ENCODE data around the gene OR6X1.

OR6X1 gene

GRCh38 chr11:123760894-123761293 lies 6.6 kb upstream of the OR6X1 start:
- DNase-seq (ENCODE audit: low spot score), result no peak
- ATAC-seq (ENCODE audit: low read depth), result no peak

DNA sequence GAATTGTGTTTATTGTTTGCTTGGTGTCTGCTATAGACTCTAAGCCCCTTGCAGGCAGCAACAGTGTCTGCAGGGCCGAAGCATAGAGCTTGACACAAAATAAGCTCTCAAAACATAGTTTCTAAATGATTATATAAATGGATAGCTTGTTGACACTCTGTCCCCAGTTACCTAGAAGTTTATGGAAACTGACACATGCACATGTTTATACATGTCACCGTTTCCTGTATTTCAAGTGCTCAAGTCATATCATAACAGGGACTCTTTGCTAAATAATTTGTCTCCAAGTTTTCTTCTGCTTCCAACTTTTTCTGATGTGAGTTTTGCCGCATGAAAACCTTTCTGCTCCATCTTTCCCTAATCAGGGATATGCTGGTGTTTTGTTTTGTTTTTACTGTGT lies 3.7 kb upstream of the OR6X1 start:
- TF ChIP-seq, protein P1, sequence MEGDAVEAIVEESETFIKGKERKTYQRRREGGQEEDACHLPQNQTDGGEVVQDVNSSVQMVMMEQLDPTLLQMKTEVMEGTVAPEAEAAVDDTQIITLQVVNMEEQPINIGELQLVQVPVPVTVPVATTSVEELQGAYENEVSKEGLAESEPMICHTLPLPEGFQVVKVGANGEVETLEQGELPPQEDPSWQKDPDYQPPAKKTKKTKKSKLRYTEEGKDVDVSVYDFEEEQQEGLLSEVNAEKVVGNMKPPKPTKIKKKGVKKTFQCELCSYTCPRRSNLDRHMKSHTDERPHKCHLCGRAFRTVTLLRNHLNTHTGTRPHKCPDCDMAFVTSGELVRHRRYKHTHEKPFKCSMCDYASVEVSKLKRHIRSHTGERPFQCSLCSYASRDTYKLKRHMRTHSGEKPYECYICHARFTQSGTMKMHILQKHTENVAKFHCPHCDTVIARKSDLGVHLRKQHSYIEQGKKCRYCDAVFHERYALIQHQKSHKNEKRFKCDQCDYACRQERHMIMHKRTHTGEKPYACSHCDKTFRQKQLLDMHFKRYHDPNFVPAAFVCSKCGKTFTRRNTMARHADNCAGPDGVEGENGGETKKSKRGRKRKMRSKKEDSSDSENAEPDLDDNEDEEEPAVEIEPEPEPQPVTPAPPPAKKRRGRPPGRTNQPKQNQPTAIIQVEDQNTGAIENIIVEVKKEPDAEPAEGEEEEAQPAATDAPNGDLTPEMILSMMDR (IDR thresholded peaks at IDR 0.05; ENCODE audit: poor library complexity, severe bottlenecking), result no peak
- DNase-seq (ENCODE audit: low spot score) (no peak), ATAC-seq (ENCODE audit: low read depth) (no peak)
- Histone ChIP-seq H3K36me3 (ENCODE audit: low read depth) (no peaks in the 10 kb centered on the region), H3K4me3 (ENCODE audit: severe bottlenecking) (no peak overlapping the region), H3K27ac (ENCODE audit: poor library complexity, severe bottlenecking) (no peak overlapping the region), H3K4me1 (ENCODE audit: insufficient read depth, poor library complexity, severe bottlenecking) (no peaks in the 10 kb centered on the region), H3K27me3 (ENCODE audit: insufficient read depth, poor library complexity, severe bottlenecking) (no peaks in the 10 kb centered on the region), H3K9me3 (ENCODE audit: severe bottlenecking) (no peaks in the 10 kb centered on the region)

More at GRCh38 chr11:123760894-123761293, 6.6 kb upstream of the OR6X1 start:
- H3K9me3 ChIP-seq (ENCODE audit: severe bottlenecking), result no peaks in the 10 kb centered on the region
- no peak overlapping the region for H3K27ac ChIP-seq (ENCODE audit: poor library complexity, severe bottlenecking)
- TF ChIP-seq, protein P1 (IDR thresholded peaks at IDR 0.05; ENCODE audit: poor library complexity, severe bottlenecking), result no peak
- no peaks in the 10 kb centered on the region for H3K27me3 ChIP-seq (ENCODE audit: insufficient read depth, poor library complexity, severe bottlenecking)
- no peaks in the 10 kb centered on the region for H3K4me1 ChIP-seq (ENCODE audit: insufficient read depth, poor library complexity, severe bottlenecking)
- H3K4me3 ChIP-seq (ENCODE audit: severe bottlenecking), result no peak overlapping the region
- H3K36me3 ChIP-seq (ENCODE audit: low read depth), result no peaks in the 10 kb centered on the region

- Histone ChIP-seq H3K9me3 (ENCODE audit: severe bottlenecking) (no peaks in the 10 kb centered on the region), H3K27me3 (ENCODE audit: insufficient read depth, poor library complexity, severe bottlenecking) (no peaks in the 10 kb centered on the region), H3K36me3 (ENCODE audit: low read depth) (no peaks in the 10 kb centered on the region), H3K4me1 (ENCODE audit: insufficient read depth, poor library complexity, severe bottlenecking) (no peaks in the 10 kb centered on the region), H3K4me3 (ENCODE audit: severe bottlenecking) (no peak overlapping the region), H3K27ac (ENCODE audit: poor library complexity, severe bottlenecking) (no peak overlapping the region)
- no peak for ATAC-seq (ENCODE audit: low read depth)
- DNase-seq (ENCODE audit: low spot score), result no peak
- TF ChIP-seq, protein P1 (IDR thresholded peaks at IDR 0.05; ENCODE audit: poor library complexity, severe bottlenecking), result no peak
These were observed 1.5 kb upstream of the OR6X1 start for GRCh38 chr11:123755813-123756212.

DNA sequence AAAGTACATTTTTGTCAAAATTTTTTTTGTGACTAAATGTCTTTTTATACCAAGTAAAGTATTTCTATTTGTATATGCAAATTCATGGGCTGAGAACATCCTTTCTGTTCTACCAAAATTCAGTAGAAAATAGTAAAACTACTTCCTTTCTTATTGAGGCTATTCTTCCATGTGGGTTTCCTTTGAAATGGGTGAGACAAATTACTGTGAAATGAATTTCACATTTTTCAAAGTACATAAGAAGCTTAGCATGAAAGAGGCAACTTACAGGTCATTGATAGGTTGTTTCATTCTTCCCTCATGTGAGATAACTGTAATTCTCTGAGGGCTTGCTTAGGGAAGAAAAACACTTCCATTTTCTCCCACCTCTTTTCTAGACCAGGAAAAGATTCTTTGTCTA lies 1.0 kb upstream of the OR6X1 start:
- H3K36me3 ChIP-seq (ENCODE audit: low read depth), result no peaks in the 10 kb centered on the region
- H3K4me3 ChIP-seq (ENCODE audit: severe bottlenecking), result no peak overlapping the region
- H3K27ac ChIP-seq (ENCODE audit: poor library complexity, severe bottlenecking), result no peak overlapping the region
- H3K4me1 ChIP-seq (ENCODE audit: insufficient read depth, poor library complexity, severe bottlenecking), result no peaks in the 10 kb centered on the region
- TF ChIP-seq, protein P1 (IDR thresholded peaks at IDR 0.05; ENCODE audit: poor library complexity, severe bottlenecking), result no peak
- no peak for DNase-seq (ENCODE audit: low spot score)
- H3K9me3 ChIP-seq (ENCODE audit: severe bottlenecking), result no peaks in the 10 kb centered on the region
- no peaks in the 10 kb centered on the region for H3K27me3 ChIP-seq (ENCODE audit: insufficient read depth, poor library complexity, severe bottlenecking)
- ATAC-seq (ENCODE audit: low read depth), result no peak

- ATAC-seq (ENCODE audit: low read depth), result no peak
- DNase-seq (ENCODE audit: low spot score), result no peak
- no peaks in the 10 kb centered on the region for H3K36me3 ChIP-seq (ENCODE audit: low read depth)
- no peaks in the 10 kb centered on the region for H3K9me3 ChIP-seq (ENCODE audit: severe bottlenecking)
- H3K4me3 ChIP-seq (ENCODE audit: severe bottlenecking), result no peak overlapping the region
- TF ChIP-seq, protein P1 (IDR thresholded peaks at IDR 0.05; ENCODE audit: poor library complexity, severe bottlenecking), result no peak
- no peak overlapping the region for H3K27ac ChIP-seq (ENCODE audit: poor library complexity, severe bottlenecking)
- H3K27me3 ChIP-seq (ENCODE audit: insufficient read depth, poor library complexity, severe bottlenecking), result no peaks in the 10 kb centered on the region
- H3K4me1 ChIP-seq (ENCODE audit: insufficient read depth, poor library complexity, severe bottlenecking), result no peaks in the 10 kb centered on the region
These were observed 1.2 kb downstream of the OR6X1 start for GRCh38 chr11:123753110-123753509.

All from RWPE2 (cell line).